Measurements from ENCODE around the gene NECTIN4.

DNA sequence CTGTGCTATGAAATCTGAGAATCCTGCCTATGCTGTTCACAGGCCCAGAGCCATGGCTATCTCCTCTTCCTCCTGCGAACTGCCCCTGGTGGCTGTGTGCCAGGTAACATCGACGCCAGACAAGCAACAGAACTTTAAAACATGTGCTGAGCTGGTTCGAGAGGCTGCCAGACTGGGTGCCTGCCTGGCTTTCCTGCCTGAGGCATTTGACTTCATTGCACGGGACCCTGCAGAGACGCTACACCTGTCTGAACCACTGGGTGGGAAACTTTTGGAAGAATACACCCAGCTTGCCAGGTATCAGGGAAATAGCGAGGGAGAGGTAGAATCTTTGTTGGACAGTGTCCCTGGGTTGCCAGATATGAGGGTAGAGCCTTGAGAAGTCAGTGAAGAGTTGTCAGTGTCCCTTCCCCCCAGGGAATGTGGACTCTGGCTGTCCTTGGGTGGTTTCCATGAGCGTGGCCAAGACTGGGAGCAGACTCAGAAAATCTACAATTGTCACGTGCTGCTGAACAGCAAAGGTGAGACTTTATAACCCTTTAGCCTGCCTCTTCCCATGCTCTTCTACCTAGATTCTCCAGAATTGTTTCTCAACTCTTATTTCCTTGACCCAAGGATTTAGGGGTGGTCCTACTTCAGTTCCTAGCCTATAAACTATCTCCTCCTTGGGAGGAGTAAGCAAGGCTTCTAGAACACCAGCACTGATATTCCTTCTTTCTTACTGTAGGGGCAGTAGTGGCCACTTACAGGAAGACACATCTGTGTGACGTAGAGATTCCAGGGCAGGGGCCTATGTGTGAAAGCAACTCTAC, 29.9 kb upstream of the NECTIN4 start:
- TF ChIP-seq EZH2 (IDR thresholded peaks at IDR 0.05) (no peak), FOXP2 (optimal IDR thresholded peaks at IDR 0.05; ENCODE audit: control extremely low read depth, extremely low read length, insufficient read depth) (no peak), POLR2AphosphoS5 (IDR thresholded peaks at IDR 0.05; ENCODE audit: borderline replicate concordance, low read depth, low read length) (peak; percentile 5; the same call in 1 of the 2 replicates)
